Stimulated activated CD4-positive, alpha-beta T cell treated with anti-CD3 and anti-CD28 coated beads, Interleukin-1b, Interleukin-23, amount 100 ng/mL, for 24 hours (primary cell): Measurements from ENCODE around the gene NDUFC2.
"Not testable (repeated sequence)": the region's sequence is repeated elsewhere in the genome, so short reads cannot be mapped to it uniquely, and the experiment has no call there.

ENCODE experiments used
- DNase-seq, 4 experiments: peaks; one replicate each; pipeline ENCODE4 v3.0.0-alpha.2; 2020; ENCODE audit warnings: low read depth in 4 of 4, low spot score in 1 of 4

The NDUFC2 gene

GRCh38 chr11:78056093-78056492, 23.6 kb downstream of the NDUFC2 start:
- DNase-seq: no peak

GRCh38 chr11:78054971-78055370, 24.7 kb downstream of the NDUFC2 start:
- DNase-seq: no peak

GRCh38 chr11:78050964-78051831, 28.5 kb downstream of the NDUFC2 start:
- DNase-seq: no peak

GRCh38 chr11:78049348-78049747, 30.3 kb downstream of the NDUFC2 start:
- no peak for DNase-seq

GRCh38 chr11:78048561-78048960, 31.1 kb downstream of the NDUFC2 start:
- no peak for DNase-seq

- no peak for DNase-seq
These were observed 33.2 kb downstream of the NDUFC2 start for GRCh38 chr11:78046486-78046854.

- peak; percentile 55 to 69 (median 61) for DNase-seq
These were observed 33.7 kb downstream of the NDUFC2 start for GRCh38 chr11:78045851-78046485.

- DNase-seq: no peak
These were observed 35.0 kb downstream of the NDUFC2 start for GRCh38 chr11:78044706-78045105.

- DNase-seq: no peak
These were observed 37.7 kb downstream of the NDUFC2 start for GRCh38 chr11:78041843-78042440.

GRCh38 chr11:78041380-78041719, 38.3 kb downstream of the NDUFC2 start:
- not testable (repeated sequence) for DNase-seq

- no peak for DNase-seq
These were observed 38.8 kb downstream of the NDUFC2 start for GRCh38 chr11:78040691-78041379.

- no peak for DNase-seq
These were observed 39.6 kb downstream of the NDUFC2 start for GRCh38 chr11:78039919-78040671.

GRCh38 chr11:78039391-78039918, 40.2 kb downstream of the NDUFC2 start:
- DNase-seq: no peak

GRCh38 chr11:78038697-78039313, 40.9 kb downstream of the NDUFC2 start:
- DNase-seq: no peak

GRCh38 chr11:78037825-78038620, 41.6 kb downstream of the NDUFC2 start:
- DNase-seq: no peak

GRCh38 chr11:78037056-78037455, 42.6 kb downstream of the NDUFC2 start:
- DNase-seq: no peak

GRCh38 chr11:78036313-78036712, 43.3 kb downstream of the NDUFC2 start:
- DNase-seq: no peak

- DNase-seq: no peak
These were observed 45.0 kb downstream of the NDUFC2 start for GRCh38 chr11:78034623-78035022.

GRCh38 chr11:78033040-78033439, 46.6 kb downstream of the NDUFC2 start:
- no peak for DNase-seq
